NCI-H460 (cell line): ENCODE measurements around the gene AHCYL1. TPM values are rescaled to one million over a fixed set of nuclear protein-coding genes. Genes with fewer than 3 reads are reported as not detected.

ENCODE experiments used
- DNase-seq: peaks from one replicate; pipeline ENCODE4 v3.0.0-alpha.2; 2016; ENCODE audit warnings: low read depth; ENCODE audit errors: extremely low read depth
- total RNA-seq: library from RNA; depleted of rRNA; stranded (reverse); fragments of >200 nt; shearing (Covaris generic); gene quantifications from 2 replicates; pipeline ENCODE4 v1.2.3, GENCODE V29; 2014

AHCYL1 gene
- total RNA-seq, 1 experiment from 2014 or later = 66.8 TPM

GRCh38 chr1:110034451-110035235 lies 50.1 kb downstream of the AHCYL1 start, which contains the start of gene STRIP1:
STRIP1 (plus strand) TSS chr1:110034624; CDS start chr1:110034638, 14 bp downstream.
- DNase-seq = peak; percentile 92

GRCh38 chr1:110035236-110035752 lies 50.7 kb downstream of the AHCYL1 start:
- DNase-seq = no peak

GRCh38 chr1:110038271-110038670 lies 53.7 kb downstream of the AHCYL1 start:
- DNase-seq = no peak

DNA sequence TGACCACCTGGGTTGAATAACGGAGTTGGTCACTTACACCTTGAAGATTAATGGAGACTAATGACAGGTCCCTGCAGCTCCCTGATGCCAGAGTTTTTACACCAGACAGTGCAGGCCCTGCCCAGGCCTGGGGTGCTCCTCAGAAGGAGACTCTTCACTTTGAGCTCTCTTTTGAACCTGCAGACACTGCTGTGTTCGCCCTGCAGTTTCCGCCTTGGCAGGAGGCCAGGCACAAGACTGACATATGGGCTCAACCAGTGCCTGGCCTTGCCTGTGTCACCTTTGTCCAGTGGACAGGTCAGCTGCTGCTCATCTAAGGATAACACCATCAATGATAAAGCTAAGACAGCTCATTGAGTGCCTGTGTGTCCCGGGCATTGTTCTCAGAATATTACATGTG lies 55.1 kb downstream of the AHCYL1 start:
- no peak for DNase-seq

GRCh38 chr1:110040548-110040947 lies 56.0 kb downstream of the AHCYL1 start:
- DNase-seq = no peak

- DNase-seq = no peak
Measured at GRCh38 chr1:110043016-110043415, 58.5 kb downstream of the AHCYL1 start.

DNA sequence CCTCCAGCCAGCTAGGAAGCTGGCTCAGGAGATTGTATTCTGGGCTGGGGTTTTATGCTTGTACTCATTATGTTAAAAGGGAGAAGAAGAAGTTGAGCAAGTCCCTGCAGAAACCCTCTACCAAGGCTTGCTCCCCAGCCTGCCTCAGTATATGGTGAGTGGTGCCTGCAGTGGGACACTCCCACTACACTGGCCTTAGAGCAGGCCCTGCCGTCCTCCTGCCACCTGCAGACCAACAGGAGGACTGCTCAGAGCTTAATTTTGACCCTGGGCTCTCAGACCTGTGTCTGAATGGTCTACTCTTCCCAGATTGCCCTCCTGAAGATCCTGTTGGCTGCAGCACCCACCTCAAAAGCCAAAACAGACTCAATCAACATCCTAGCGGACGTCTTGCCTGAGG lies 62.9 kb downstream of the AHCYL1 start:
- DNase-seq = no peak

- DNase-seq = no peak
Measured at GRCh38 chr1:110048240-110048639, 63.7 kb downstream of the AHCYL1 start.

DNA sequence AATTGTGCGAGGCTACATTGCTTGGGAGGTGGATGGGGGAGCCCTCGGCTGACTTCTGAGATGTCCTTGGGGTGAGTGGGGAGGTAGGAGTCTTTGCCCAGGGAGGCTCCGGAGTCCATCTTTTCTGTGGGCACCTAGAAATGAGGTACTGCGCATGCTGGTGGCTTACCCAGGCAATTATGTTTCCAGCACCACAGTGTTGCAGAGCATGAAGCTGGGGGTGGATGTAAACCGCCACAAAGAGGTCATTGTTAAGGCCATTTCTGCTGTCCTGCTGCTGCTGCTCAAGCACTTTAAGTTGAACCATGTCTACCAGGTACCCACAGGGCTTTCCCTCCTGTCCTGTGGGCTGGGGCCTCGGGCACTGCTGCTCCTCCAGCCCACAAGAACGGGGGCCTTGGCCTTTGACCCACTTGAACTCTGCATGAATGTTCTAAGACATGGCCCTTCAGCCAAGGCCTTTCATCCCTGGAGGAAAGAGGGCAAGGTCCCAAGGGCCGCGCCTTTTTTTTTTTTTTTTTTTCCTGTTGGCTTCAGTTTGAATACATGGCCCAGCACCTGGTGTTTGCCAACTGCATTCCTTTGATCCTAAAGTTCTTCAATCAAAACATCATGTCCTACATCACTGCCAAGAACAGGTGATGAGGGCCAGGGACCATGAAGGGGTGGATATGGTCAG lies 64.5 kb downstream of the AHCYL1 start:
- no peak for DNase-seq

- DNase-seq = no peak
Measured at GRCh38 chr1:110049801-110050601, 65.4 kb downstream of the AHCYL1 start.

GRCh38 chr1:110050602-110051261 lies 66.2 kb downstream of the AHCYL1 start:
- no peak for DNase-seq

GRCh38 chr1:110051262-110051648 lies 66.7 kb downstream of the AHCYL1 start:
- no peak for DNase-seq

DNA sequence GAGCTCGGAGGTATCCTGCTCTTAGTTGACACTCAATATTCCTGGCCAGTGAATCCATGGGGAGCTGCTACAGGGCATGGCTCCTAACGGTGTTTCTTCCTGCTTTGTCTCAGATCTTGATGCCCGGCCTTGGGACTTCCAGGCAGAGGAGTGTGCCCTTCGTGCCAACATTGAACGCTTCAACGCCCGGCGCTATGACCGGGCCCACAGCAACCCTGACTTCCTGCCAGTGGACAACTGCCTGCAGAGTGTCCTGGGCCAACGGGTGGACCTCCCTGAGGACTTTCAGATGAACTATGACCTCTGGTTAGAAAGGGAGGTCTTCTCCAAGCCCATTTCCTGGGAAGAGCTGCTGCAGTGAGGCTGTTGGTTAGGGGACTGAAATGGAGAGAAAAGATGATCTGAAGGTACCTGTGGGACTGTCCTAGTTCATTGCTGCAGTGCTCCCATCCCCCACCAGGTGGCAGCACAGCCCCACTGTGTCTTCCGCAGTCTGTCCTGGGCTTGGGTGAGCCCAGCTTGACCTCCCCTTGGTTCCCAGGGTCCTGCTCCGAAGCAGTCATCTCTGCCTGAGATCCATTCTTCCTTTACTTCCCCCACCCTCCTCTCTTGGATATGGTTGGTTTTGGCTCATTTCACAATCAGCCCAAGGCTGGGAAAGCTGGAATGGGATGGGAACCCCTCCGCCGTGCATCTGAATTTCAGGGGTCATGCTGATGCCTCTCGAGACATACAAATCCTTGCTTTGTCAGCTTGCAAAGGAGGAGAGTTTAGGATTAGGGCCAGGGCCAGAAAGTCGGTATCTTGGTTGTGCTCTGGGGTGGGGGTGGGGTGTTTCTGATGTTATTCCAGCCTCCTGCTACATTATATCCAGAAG lies 69.2 kb downstream of the AHCYL1 start:
- DNase-seq = peak; percentile 43

GRCh38 chr1:110055493-110056284 lies 71.1 kb downstream of the AHCYL1 start:
- no peak for DNase-seq

GRCh38 chr1:110056285-110056683 lies 71.7 kb downstream of the AHCYL1 start:
- DNase-seq = no peak

DNA sequence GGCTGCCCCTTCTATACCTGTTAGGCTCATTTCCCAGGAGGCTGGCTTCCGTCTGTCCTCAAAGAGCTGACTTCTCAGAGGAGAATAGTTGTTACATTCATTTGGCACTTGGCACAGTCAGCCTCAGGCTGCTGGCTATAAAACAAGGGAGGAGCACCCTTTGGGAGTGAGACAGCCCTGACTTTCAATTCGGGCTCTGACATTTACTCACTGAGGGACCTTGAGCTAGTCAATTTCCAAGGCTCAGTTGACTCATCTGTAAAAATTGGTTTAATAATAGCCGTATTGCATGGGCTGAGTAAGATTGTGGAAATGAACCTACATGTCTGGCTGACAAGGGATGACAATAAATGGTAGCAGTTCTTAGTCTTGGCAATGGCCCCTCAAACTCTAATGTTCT lies 72.2 kb downstream of the AHCYL1 start:
- no peak for DNase-seq

DNA sequence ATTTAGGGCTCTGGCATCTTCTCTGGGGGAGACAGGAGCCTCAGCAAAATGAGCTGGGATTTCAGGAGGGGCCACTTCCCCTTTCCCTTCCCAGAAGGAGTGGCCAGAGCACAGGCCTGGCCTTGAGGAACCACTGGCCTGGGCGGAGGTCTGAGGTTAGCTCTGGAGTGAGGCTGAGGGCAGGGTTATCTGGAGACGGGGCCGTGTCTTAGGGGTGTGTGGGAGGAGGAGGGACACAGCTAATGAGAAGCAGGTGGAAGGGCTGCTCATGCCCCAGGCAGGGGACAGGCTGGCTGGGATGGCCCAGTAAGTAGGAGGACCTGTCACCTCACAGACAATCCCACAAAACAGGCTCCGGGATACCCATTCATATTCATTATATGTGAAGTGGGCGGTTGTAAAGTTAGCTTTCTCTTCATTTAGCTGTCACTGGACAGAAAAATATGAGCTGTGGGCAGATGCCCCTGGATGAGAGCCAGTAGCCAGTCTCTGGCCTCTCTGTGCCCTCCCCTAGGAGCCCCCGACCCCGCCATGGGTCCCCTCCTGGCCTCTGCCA lies 73.5 kb downstream of the AHCYL1 start:
- no peak for DNase-seq

DNA sequence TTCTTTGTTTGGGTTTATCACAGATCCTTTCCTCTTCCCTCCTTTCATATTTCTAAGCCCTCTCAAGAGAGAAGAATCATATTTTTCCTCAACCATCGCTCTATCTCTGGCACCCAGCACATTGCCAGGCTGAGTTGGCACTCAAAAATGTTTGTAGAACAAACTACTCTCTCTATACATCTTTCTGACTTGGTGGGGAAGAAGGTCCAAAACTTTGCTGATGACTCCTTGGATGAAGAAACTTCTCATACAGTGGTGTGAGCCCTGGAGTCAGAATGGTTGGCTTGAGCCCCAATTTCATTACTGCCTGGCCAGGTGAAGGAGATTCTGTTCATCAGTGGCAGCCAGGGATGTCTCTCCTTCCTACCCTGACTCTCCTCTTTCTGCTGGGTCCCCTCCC lies 74.0 kb downstream of the AHCYL1 start:
- DNase-seq = no peak
